Measurements from ENCODE around the gene SLC16A6.
"Not testable (repeated sequence)": the region's sequence is repeated elsewhere in the genome, so short reads cannot be mapped to it uniquely, and the experiment has no call there.

The SLC16A6 gene

DNA sequence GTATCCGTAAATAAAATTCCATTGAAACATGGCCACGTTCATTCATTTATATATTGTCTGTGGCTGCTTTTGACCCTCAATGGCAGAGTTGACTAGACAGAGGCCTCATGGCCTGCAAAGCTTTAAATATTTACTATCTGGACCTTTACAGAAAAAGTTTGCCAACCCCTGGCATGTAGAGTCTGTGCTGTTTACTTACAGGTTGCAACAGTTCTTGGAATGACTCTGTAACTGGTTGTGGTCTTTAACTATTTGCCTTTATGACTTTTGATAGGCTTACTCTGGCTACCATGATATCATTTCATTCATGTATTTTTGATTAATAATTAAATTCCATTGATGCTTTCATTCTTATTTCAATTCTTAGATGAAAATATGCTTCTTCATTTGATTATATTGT, 25.1 kb downstream of the SLC16A6 start:
- H4K8ac ChIP-seq (ENCODE audit: low read depth, low read length); H2AFZ ChIP-seq (ENCODE audit: insufficient read depth, low read length, poor library complexity); H3K79me2 ChIP-seq (ENCODE audit: control insufficient read depth, insufficient read depth, low read length, poor library complexity); H3K4me2 ChIP-seq (ENCODE audit: low read length); H3K79me1 ChIP-seq (ENCODE audit: low read length); H2BK12ac ChIP-seq (ENCODE audit: low read length); H3K9ac ChIP-seq (ENCODE audit: low read length); H3K4ac ChIP-seq (ENCODE audit: low read depth, low read length); H4K12ac ChIP-seq (ENCODE audit: low read depth, low read length); H3K4me1 ChIP-seq (ENCODE audit: control insufficient read depth in 1 of 2, insufficient read depth in 2 of 2, low read length in 2 of 2); H3K14ac ChIP-seq (ENCODE audit: low read length); H4K91ac ChIP-seq (ENCODE audit: low read depth, low read length); DNase-seq; H2BK5ac ChIP-seq (ENCODE audit: low read depth, low read length, poor library complexity); H3K36me3 ChIP-seq (ENCODE audit: control insufficient read depth in 1 of 2, insufficient read depth in 2 of 2, low read length in 2 of 2); H3K27ac ChIP-seq (ENCODE audit: low read depth, low read length); H2BK120ac ChIP-seq (ENCODE audit: insufficient read depth, low read length, poor library complexity); H3K4me3 ChIP-seq (ENCODE audit: low read depth, low read length); H3K23ac ChIP-seq (ENCODE audit: low read length); H3K27me3 ChIP-seq (ENCODE audit: insufficient read depth, low read length); H3K9me3 ChIP-seq (ENCODE audit: insufficient read depth, low read depth, low read length); H3K18ac ChIP-seq (ENCODE audit: low read length); H2AK5ac ChIP-seq (ENCODE audit: low read length): not testable (repeated sequence)
- no CpG with 5 or more reads among the region's 2 CpGs for WGBS (ENCODE audit: extremely low coverage, insufficient coverage, insufficient read length)

DNA sequence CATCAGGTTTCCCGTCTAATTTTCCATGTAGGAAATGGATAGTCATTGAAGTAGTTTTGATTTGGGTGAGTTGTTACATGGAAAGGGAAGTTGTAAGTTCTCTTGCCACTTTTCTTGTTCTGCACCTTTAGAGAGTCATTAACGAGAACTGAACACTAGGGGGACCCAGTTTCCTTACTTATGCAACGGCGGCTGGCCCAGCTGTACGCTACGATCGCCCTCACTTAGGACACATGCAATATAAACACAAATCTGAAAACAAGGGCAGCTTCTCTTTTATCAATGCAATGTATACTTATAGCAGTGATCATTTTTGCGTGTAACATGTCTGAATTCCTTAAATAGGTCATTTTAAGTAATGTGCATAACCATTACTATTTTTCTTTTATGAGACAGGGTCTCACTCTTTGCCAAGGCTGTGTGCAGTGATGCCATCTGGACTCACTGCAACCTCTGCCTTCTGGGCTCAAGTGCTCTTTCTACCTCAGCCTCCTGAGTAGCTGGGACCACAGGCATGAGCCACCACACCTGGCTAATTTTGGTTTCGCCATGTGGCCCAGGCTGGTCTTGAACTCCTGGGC, 27.7 kb downstream of the SLC16A6 start:
- H3K18ac ChIP-seq (ENCODE audit: low read length); H3K4ac ChIP-seq (ENCODE audit: low read depth, low read length); H3K9me3 ChIP-seq (ENCODE audit: insufficient read depth, low read depth, low read length); H3K79me2 ChIP-seq (ENCODE audit: control insufficient read depth, insufficient read depth, low read length, poor library complexity); H4K12ac ChIP-seq (ENCODE audit: low read depth, low read length); H3K9ac ChIP-seq (ENCODE audit: low read length); H3K36me3 ChIP-seq (ENCODE audit: control insufficient read depth in 1 of 2, insufficient read depth in 2 of 2, low read length in 2 of 2); H2AFZ ChIP-seq (ENCODE audit: insufficient read depth, low read length, poor library complexity); H2BK5ac ChIP-seq (ENCODE audit: low read depth, low read length, poor library complexity); H2BK120ac ChIP-seq (ENCODE audit: insufficient read depth, low read length, poor library complexity); H2BK12ac ChIP-seq (ENCODE audit: low read length); H3K4me2 ChIP-seq (ENCODE audit: low read length); H3K79me1 ChIP-seq (ENCODE audit: low read length); H3K4me3 ChIP-seq (ENCODE audit: low read depth, low read length); H3K14ac ChIP-seq (ENCODE audit: low read length); H3K23ac ChIP-seq (ENCODE audit: low read length); H2AK5ac ChIP-seq (ENCODE audit: low read length); H3K27ac ChIP-seq (ENCODE audit: low read depth, low read length); H4K8ac ChIP-seq (ENCODE audit: low read depth, low read length); H3K27me3 ChIP-seq (ENCODE audit: insufficient read depth, low read length); H3K4me1 ChIP-seq (ENCODE audit: control insufficient read depth in 1 of 2, insufficient read depth in 2 of 2, low read length in 2 of 2): not testable (repeated sequence)
- WGBS (ENCODE audit: extremely low coverage, insufficient coverage, insufficient read length): no CpG with 5 or more reads among the region's 9 CpGs
- peak overlapping the region; percentile 70 for H4K91ac ChIP-seq (ENCODE audit: low read depth, low read length)
- peak in 1 of 2 donors; percentile 62 for DNase-seq

DNA sequence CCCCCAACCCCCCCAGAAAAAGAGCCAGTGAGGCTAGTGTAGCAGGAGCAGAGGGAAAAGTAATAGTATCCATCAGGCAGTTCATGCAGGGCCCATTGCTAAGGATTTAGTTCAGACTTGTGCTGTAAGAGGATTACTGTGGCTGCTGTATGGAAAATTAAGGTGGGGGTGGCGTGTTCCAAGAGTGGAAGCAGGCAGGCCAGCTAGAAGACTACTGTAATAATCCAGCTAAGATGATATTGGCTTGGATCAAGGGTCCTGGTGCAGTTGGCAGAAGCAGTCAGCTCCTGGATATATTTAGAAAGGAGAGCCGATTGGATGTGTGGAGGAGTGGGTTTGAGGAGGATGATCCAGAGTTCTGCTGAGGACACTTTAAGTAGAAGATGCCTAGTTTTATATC, 28.5 kb downstream of the SLC16A6 start:
- not testable (repeated sequence) for H3K36me3 ChIP-seq (ENCODE audit: control insufficient read depth in 1 of 2, insufficient read depth in 2 of 2, low read length in 2 of 2); H3K9me3 ChIP-seq (ENCODE audit: insufficient read depth, low read depth, low read length); H3K4me3 ChIP-seq (ENCODE audit: low read depth, low read length); H2AK5ac ChIP-seq (ENCODE audit: low read length); H2BK12ac ChIP-seq (ENCODE audit: low read length); H3K14ac ChIP-seq (ENCODE audit: low read length); DNase-seq; H4K8ac ChIP-seq (ENCODE audit: low read depth, low read length); H2BK5ac ChIP-seq (ENCODE audit: low read depth, low read length, poor library complexity); H3K4me1 ChIP-seq (ENCODE audit: control insufficient read depth in 1 of 2, insufficient read depth in 2 of 2, low read length in 2 of 2); H3K18ac ChIP-seq (ENCODE audit: low read length); H3K4ac ChIP-seq (ENCODE audit: low read depth, low read length); H3K23ac ChIP-seq (ENCODE audit: low read length); H2AFZ ChIP-seq (ENCODE audit: insufficient read depth, low read length, poor library complexity); H3K79me2 ChIP-seq (ENCODE audit: control insufficient read depth, insufficient read depth, low read length, poor library complexity); H3K4me2 ChIP-seq (ENCODE audit: low read length); H3K9ac ChIP-seq (ENCODE audit: low read length); H3K79me1 ChIP-seq (ENCODE audit: low read length); H3K27ac ChIP-seq (ENCODE audit: low read depth, low read length); H4K12ac ChIP-seq (ENCODE audit: low read depth, low read length); H3K27me3 ChIP-seq (ENCODE audit: insufficient read depth, low read length); H2BK120ac ChIP-seq (ENCODE audit: insufficient read depth, low read length, poor library complexity)
- WGBS (ENCODE audit: extremely low coverage, insufficient coverage, insufficient read length): no CpG with 5 or more reads among the region's 2 CpGs
- H4K91ac ChIP-seq (ENCODE audit: low read depth, low read length): peak overlapping the region; percentile 14

DNA sequence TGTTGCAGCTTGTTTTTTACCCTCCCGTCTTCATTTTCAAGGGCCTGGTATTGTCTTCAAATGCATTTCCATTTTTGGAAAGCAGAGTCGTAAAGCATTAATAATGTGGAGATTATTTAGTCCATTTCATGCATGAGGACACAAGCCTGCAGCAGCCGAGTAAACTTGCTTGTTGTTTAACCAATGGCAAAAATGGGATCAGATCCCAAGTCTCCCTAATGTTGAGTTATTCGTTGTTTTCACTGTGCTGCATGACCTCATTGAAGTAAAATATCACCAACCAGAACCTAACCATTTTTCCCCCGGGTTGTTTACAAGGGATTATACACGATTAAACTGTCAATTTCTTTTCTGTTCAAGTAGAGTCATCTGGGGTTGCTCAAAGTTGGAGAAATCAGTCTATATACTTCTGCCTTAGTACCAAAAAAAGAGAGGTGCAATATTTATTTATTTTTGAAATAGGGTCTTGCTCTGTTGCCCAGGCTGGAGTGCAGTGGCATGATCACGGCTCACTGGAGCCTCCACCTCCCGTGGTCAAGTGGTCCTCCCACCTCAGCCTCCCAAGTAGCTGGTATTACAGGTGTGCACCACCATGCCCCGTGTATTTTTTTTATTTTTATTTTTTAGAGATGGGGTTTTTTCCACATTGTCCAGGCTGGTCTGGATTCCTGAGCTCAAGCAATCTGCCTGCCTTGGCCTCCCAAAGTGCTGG, 30.7 kb downstream of the SLC16A6 start:
- no CpG with 5 or more reads among the region's 9 CpGs for WGBS (ENCODE audit: extremely low coverage, insufficient coverage, insufficient read length)
- no peaks in the 10 kb centered on the region for H3K9me3 ChIP-seq (ENCODE audit: insufficient read depth, low read depth, low read length)
- no peak overlapping the region for H3K9ac ChIP-seq (ENCODE audit: low read length)
- no peak overlapping the region for H3K4me2 ChIP-seq (ENCODE audit: low read length)
- H3K23ac ChIP-seq (ENCODE audit: low read length): no peak overlapping the region
- no peak for DNase-seq
- no peak overlapping the region for H3K27ac ChIP-seq (ENCODE audit: low read depth, low read length)
- H2BK120ac ChIP-seq (ENCODE audit: insufficient read depth, low read length, poor library complexity): no peak overlapping the region
- no peaks in the 10 kb centered on the region for H3K4me1 ChIP-seq (ENCODE audit: control insufficient read depth in 1 of 2, insufficient read depth in 2 of 2, low read length in 2 of 2)
- H3K4ac ChIP-seq (ENCODE audit: low read depth, low read length): no peak overlapping the region
- H3K18ac ChIP-seq (ENCODE audit: low read length): no peak overlapping the region
- H4K8ac ChIP-seq (ENCODE audit: low read depth, low read length): no peak overlapping the region
- no peaks in the 10 kb centered on the region for H3K79me2 ChIP-seq (ENCODE audit: control insufficient read depth, insufficient read depth, low read length, poor library complexity)
- H3K79me1 ChIP-seq (ENCODE audit: low read length): no peaks in the 10 kb centered on the region
- no peak overlapping the region for H4K12ac ChIP-seq (ENCODE audit: low read depth, low read length)
- no peak overlapping the region for H3K14ac ChIP-seq (ENCODE audit: low read length)
- no peak overlapping the region for H3K4me3 ChIP-seq (ENCODE audit: low read depth, low read length)
- H3K27me3 ChIP-seq (ENCODE audit: insufficient read depth, low read length): no peaks in the 10 kb centered on the region
- no peak overlapping the region for H2BK12ac ChIP-seq (ENCODE audit: low read length)
- H4K91ac ChIP-seq (ENCODE audit: low read depth, low read length): no peak overlapping the region
- no peak overlapping the region for H2AK5ac ChIP-seq (ENCODE audit: low read length)
- no peak overlapping the region for H2BK5ac ChIP-seq (ENCODE audit: low read depth, low read length, poor library complexity)
- no peak overlapping the region for H2AFZ ChIP-seq (ENCODE audit: insufficient read depth, low read length, poor library complexity)
- H3K36me3 ChIP-seq (ENCODE audit: control insufficient read depth in 1 of 2, insufficient read depth in 2 of 2, low read length in 2 of 2): peaks cover 1 to 5% of the 10 kb centered on the region in 2 experiments

Data from trophoblast cell (in vitro differentiated cells and primary cell).